ENCODE measurements around the gene TBC1D5.

The TBC1D5 gene

DNA sequence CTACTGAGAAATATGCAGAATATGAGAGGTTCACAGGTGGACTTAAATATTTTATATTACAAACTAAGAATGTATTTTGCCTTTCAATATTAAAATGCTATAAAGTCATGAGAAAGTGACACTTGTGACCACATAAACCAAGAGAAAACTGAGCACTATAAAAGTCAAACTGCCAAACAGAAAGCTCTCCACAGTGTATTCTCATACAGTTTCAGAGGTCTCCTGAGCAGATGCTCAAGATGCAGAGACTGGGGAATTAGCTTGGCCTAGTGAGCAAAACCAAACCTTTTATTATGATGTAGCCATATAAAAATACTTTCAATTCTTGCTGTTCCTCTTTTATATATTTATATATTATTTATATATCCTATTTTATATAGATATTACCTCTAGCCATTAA is 227.8 kb downstream of the TBC1D5 start:
- ATAC-seq = no peak
- TF ChIP-seq PPARA (CRISPR knock-in tag; IDR thresholded peaks at IDR 0.05; ENCODE audit: borderline replicate concordance) = no peak
- TF ChIP-seq TOX (CRISPR knock-in tag; IDR thresholded peaks at IDR 0.05; ENCODE audit: borderline replicate concordance) = no peak
- TF ChIP-seq ESRRG (CRISPR knock-in tag; IDR thresholded peaks at IDR 0.05) = no peak
- no peak for TF ChIP-seq ZFP3 (CRISPR knock-in tag; IDR thresholded peaks at IDR 0.05)
- TF ChIP-seq GLIS3 (CRISPR knock-in tag; IDR thresholded peaks at IDR 0.05) = no peak
- TF ChIP-seq SNAI2 (CRISPR knock-in tag; IDR thresholded peaks at IDR 0.05) = no peak

- TF ChIP-seq TCF4 (CRISPR knock-in tag; IDR thresholded peaks at IDR 0.05; ENCODE audit: borderline replicate concordance) (no peak), CSDC2 (CRISPR knock-in tag; IDR thresholded peaks at IDR 0.05) (no peak)
- TF ChIP-seq, protein P1, sequence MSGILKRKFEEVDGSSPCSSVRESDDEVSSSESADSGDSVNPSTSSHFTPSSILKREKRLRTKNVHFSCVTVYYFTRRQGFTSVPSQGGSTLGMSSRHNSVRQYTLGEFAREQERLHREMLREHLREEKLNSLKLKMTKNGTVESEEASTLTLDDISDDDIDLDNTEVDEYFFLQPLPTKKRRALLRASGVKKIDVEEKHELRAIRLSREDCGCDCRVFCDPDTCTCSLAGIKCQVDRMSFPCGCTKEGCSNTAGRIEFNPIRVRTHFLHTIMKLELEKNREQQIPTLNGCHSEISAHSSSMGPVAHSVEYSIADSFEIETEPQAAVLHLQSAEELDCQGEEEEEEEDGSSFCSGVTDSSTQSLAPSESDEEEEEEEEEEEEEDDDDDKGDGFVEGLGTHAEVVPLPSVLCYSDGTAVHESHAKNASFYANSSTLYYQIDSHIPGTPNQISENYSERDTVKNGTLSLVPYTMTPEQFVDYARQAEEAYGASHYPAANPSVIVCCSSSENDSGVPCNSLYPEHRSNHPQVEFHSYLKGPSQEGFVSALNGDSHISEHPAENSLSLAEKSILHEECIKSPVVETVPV (CRISPR knock-in tag; IDR thresholded peaks at IDR 0.05) = no peak
- no peak for ATAC-seq
Observed at GRCh38 chr3:17510265-17510664, 232.2 kb downstream of the TBC1D5 start.

DNA sequence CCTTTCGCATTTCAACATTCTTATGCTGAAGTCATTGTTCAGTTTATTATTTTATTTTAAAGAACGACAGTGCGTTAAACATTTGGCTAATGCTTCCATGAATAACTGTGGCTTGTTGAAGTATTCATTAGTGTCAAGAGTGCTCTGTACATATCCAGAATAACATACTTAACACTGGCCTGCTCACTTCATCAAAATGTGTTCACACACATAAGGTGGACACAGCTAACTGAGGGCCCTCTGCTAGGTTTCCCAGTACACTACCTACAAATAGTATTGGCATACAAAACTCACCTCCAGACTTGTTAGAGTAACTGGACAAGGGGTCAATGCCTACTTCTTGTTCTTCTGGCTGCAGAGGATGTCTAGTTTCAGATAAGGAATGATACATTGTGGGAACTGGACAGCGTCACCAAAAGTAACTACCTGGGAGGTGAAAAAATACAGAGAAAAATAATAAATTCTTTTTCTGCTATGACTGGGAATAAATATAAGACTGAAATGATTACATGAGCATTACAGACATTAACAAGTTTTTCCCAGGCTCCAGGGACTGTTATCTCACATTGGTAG is 234.2 kb downstream of the TBC1D5 start:
- TF ChIP-seq ZNF70 (CRISPR knock-in tag; IDR thresholded peaks at IDR 0.05) (peak; percentile 83), ARNTL (CRISPR knock-in tag; IDR thresholded peaks at IDR 0.05; ENCODE audit: borderline replicate concordance, low read depth) (no peak)
- no peak for ATAC-seq

GRCh38 chr3:17507480-17507879 is 235.0 kb downstream of the TBC1D5 start:
- no peak for TF ChIP-seq ESRRG (CRISPR knock-in tag; IDR thresholded peaks at IDR 0.05)
- TF ChIP-seq ZNF565 (CRISPR knock-in tag; conservative IDR thresholded peaks at IDR 0.05; ENCODE audit: low read depth) = no peak
- TF ChIP-seq, protein P2, sequence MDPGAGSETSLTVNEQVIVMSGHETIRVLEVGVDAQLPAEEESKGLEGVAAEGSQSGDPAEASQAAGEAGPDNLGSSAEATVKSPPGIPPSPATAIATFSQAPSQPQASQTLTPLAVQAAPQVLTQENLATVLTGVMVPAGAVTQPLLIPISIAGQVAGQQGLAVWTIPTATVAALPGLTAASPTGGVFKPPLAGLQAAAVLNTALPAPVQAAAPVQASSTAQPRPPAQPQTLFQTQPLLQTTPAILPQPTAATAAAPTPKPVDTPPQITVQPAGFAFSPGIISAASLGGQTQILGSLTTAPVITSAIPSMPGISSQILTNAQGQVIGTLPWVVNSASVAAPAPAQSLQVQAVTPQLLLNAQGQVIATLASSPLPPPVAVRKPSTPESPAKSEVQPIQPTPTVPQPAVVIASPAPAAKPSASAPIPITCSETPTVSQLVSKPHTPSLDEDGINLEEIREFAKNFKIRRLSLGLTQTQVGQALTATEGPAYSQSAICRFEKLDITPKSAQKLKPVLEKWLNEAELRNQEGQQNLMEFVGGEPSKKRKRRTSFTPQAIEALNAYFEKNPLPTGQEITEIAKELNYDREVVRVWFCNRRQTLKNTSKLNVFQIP (CRISPR knock-in tag; IDR thresholded peaks at IDR 0.05; ENCODE audit: borderline replicate concordance, low read depth) = no peak
- TF ChIP-seq TCF4 (CRISPR knock-in tag; IDR thresholded peaks at IDR 0.05; ENCODE audit: borderline replicate concordance) = no peak
- TF ChIP-seq TOX (CRISPR knock-in tag; IDR thresholded peaks at IDR 0.05; ENCODE audit: borderline replicate concordance) = no peak
- no peak for TF ChIP-seq OSR1 (CRISPR knock-in tag; IDR thresholded peaks at IDR 0.05)
- TF ChIP-seq PPARA (CRISPR knock-in tag; IDR thresholded peaks at IDR 0.05; ENCODE audit: borderline replicate concordance) = no peak
- TF ChIP-seq, protein P3, sequence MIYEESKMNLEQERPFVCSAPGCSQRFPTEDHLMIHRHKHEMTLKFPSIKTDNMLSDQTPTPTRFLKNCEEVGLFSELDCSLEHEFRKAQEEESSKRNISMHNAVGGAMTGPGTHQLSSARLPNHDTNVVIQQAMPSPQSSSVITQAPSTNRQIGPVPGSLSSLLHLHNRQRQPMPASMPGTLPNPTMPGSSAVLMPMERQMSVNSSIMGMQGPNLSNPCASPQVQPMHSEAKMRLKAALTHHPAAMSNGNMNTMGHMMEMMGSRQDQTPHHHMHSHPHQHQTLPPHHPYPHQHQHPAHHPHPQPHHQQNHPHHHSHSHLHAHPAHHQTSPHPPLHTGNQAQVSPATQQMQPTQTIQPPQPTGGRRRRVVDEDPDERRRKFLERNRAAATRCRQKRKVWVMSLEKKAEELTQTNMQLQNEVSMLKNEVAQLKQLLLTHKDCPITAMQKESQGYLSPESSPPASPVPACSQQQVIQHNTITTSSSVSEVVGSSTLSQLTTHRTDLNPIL (CRISPR knock-in tag; IDR thresholded peaks at IDR 0.05; ENCODE audit: low read depth) = no peak
- TF ChIP-seq, protein P1 (CRISPR knock-in tag; IDR thresholded peaks at IDR 0.05) = no peak
- no peak for TF ChIP-seq ZNF8 (CRISPR knock-in tag; IDR thresholded peaks at IDR 0.05)
- no peak for TF ChIP-seq ISL1 (CRISPR knock-in tag; IDR thresholded peaks at IDR 0.05)
- TF ChIP-seq TSHZ2 (CRISPR knock-in tag; IDR thresholded peaks at IDR 0.05) = no peak
- no peak for TF ChIP-seq SNAI2 (CRISPR knock-in tag; IDR thresholded peaks at IDR 0.05)
- TF ChIP-seq ZFP3 (CRISPR knock-in tag; IDR thresholded peaks at IDR 0.05) = no peak
- no peak for TF ChIP-seq GLIS3 (CRISPR knock-in tag; IDR thresholded peaks at IDR 0.05)
- no peak for TF ChIP-seq ZNF70 (CRISPR knock-in tag; IDR thresholded peaks at IDR 0.05)
- no peak for TF ChIP-seq BACH2 (CRISPR knock-in tag; IDR thresholded peaks at IDR 0.05; ENCODE audit: borderline replicate concordance)
- no peak for ATAC-seq

Measured in SK-N-SH treated with all-trans-retinoic acid at 6 μM for 48 hours (cell line).